Measurements from ENCODE around the gene NEIL3.

- TF ChIP-seq POLR2A (IDR thresholded peaks at IDR 0.05) (no peak), CTCF (IDR thresholded peaks at IDR 0.05) (no peak), EP300 (IDR thresholded peaks at IDR 0.05) (no peak)
These were observed 92.1 kb downstream of the NEIL3 start for GRCh38 chr4:177401658-177402273.
